GM21786 (cell line): ENCODE measurements around the gene PDZRN3.

Experiments used
- ATAC-seq: cut with Tn5 transposase; IDR thresholded peaks from one replicate; pipeline ENCODE4 v1.9.1; 2021; ENCODE audit not compliant: unreplicated experiment

The PDZRN3 gene

GRCh38 chr3:73498764-73499622 lies 125.7 kb downstream of the PDZRN3 start:
- no peak for ATAC-seq

- ATAC-seq = no peak
Observed at GRCh38 chr3:73497646-73498406, 126.9 kb downstream of the PDZRN3 start.

- no peak for ATAC-seq
Observed at GRCh38 chr3:73493543-73494308, 131.0 kb downstream of the PDZRN3 start.

- ATAC-seq = no peak
Observed at GRCh38 chr3:73492186-73492585, 132.6 kb downstream of the PDZRN3 start.

- no peak for ATAC-seq
Observed at GRCh38 chr3:73491287-73491662, 133.5 kb downstream of the PDZRN3 start.

GRCh38 chr3:73490453-73491286 lies 134.1 kb downstream of the PDZRN3 start:
- no peak for ATAC-seq

- no peak for ATAC-seq
Observed at GRCh38 chr3:73485877-73486330, 138.8 kb downstream of the PDZRN3 start.

- peak; percentile 75 for ATAC-seq
Observed at GRCh38 chr3:73484656-73485248, 140.0 kb downstream of the PDZRN3 start.

GRCh38 chr3:73481888-73482287 lies 142.9 kb downstream of the PDZRN3 start:
- no peak for ATAC-seq

- no peak for ATAC-seq
Observed at GRCh38 chr3:73480187-73480672, 144.5 kb downstream of the PDZRN3 start.

- ATAC-seq = no peak
Observed at GRCh38 chr3:73479325-73479724, 145.4 kb downstream of the PDZRN3 start.

- no peak for ATAC-seq
Observed at GRCh38 chr3:73478858-73479257, 145.9 kb downstream of the PDZRN3 start.

GRCh38 chr3:73475717-73476116 lies 149.0 kb downstream of the PDZRN3 start:
- no peak for ATAC-seq

- no peak for ATAC-seq
Observed at GRCh38 chr3:73475175-73475574, 149.6 kb downstream of the PDZRN3 start.

- no peak for ATAC-seq
Observed at GRCh38 chr3:73474619-73475018, 150.1 kb downstream of the PDZRN3 start.

GRCh38 chr3:73473898-73474416 lies 150.8 kb downstream of the PDZRN3 start:
- no peak for ATAC-seq

- ATAC-seq = no peak
Observed at GRCh38 chr3:73473181-73473897, 151.4 kb downstream of the PDZRN3 start.

- ATAC-seq = no peak
Observed at GRCh38 chr3:73471986-73472787, 152.6 kb downstream of the PDZRN3 start.
